ENCODE results near the gene BLOC1S2. TPM values are rescaled to one million over a fixed set of nuclear protein-coding genes. Genes with fewer than 3 reads are reported as not detected.

Gene BLOC1S2
- total and polyA plus RNA-seq, 2 experiments from 2014 or later, result 69.0 to 72.8 TPM

DNA sequence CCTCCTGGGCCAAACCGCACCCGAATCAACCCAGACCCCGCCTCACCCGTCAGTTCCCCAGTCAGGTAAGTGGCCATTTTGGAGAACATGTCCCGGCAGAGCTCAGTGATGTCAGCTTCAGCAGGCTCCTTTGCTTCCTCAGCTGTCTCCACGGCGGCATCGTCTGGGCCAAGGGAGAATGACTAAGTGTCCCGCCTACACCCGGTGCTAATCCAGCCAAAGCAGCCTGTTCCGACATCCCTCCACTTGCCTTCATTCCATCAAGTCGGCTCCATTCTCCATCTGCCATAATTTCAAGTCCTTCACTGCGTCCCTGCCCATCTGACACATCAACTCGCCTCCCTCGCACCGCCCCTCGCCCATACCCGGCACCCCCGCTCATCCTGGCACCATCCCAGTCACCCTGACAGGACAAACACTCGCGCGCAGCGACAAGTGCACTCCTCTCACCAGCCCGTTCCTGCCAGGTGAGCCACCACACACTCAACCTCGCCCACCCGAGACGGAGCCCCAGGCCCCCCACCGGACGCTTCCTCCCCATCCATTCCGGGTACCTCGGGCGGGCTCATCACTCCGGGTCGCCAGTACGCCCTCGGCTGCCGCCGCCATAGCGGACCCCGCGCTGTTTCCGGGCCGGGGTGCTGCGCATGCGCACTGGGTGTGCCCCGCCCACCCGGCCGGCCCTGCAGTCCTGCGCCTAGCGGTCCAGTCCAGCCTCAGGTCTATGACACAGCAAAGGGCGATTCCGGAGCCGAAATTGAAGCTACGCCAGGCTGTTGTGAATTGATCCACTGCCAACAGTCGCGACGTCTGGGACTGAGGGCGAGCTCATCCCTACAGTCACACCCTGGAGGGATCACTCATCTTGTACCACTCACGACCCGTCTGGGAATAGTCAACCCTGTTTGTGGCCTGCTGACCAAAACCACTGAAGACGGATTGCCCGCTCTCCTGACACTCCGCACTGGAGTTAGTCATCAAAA, at the start of gene BLOC1S2 (continued):
- TF ChIP-seq, protein P1, sequence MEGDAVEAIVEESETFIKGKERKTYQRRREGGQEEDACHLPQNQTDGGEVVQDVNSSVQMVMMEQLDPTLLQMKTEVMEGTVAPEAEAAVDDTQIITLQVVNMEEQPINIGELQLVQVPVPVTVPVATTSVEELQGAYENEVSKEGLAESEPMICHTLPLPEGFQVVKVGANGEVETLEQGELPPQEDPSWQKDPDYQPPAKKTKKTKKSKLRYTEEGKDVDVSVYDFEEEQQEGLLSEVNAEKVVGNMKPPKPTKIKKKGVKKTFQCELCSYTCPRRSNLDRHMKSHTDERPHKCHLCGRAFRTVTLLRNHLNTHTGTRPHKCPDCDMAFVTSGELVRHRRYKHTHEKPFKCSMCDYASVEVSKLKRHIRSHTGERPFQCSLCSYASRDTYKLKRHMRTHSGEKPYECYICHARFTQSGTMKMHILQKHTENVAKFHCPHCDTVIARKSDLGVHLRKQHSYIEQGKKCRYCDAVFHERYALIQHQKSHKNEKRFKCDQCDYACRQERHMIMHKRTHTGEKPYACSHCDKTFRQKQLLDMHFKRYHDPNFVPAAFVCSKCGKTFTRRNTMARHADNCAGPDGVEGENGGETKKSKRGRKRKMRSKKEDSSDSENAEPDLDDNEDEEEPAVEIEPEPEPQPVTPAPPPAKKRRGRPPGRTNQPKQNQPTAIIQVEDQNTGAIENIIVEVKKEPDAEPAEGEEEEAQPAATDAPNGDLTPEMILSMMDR (conservative IDR thresholded peaks at IDR 0.05; ENCODE audit: low read depth in 2 of 2), result no peak

DNA sequence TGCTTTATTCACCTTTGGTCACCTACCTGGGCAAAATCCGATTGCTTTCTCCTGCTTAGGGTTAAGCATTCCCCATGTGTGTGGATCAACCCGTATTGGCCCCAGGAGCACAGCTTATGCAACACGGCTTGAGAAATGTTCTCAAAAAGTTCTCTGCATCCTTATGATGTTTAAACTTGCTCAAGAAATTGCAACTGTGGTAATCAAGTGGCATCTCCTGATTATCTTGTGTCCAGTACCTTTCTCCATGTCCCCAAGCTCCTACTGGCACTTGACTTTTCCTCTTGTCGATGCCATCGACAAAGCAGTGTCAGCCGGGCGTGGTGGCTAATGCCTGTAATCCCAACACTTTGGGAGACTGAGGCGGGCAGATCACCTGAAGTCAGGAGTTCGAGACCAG, 48.3 kb upstream of the BLOC1S2 start:
- TF ChIP-seq, protein P2, sequence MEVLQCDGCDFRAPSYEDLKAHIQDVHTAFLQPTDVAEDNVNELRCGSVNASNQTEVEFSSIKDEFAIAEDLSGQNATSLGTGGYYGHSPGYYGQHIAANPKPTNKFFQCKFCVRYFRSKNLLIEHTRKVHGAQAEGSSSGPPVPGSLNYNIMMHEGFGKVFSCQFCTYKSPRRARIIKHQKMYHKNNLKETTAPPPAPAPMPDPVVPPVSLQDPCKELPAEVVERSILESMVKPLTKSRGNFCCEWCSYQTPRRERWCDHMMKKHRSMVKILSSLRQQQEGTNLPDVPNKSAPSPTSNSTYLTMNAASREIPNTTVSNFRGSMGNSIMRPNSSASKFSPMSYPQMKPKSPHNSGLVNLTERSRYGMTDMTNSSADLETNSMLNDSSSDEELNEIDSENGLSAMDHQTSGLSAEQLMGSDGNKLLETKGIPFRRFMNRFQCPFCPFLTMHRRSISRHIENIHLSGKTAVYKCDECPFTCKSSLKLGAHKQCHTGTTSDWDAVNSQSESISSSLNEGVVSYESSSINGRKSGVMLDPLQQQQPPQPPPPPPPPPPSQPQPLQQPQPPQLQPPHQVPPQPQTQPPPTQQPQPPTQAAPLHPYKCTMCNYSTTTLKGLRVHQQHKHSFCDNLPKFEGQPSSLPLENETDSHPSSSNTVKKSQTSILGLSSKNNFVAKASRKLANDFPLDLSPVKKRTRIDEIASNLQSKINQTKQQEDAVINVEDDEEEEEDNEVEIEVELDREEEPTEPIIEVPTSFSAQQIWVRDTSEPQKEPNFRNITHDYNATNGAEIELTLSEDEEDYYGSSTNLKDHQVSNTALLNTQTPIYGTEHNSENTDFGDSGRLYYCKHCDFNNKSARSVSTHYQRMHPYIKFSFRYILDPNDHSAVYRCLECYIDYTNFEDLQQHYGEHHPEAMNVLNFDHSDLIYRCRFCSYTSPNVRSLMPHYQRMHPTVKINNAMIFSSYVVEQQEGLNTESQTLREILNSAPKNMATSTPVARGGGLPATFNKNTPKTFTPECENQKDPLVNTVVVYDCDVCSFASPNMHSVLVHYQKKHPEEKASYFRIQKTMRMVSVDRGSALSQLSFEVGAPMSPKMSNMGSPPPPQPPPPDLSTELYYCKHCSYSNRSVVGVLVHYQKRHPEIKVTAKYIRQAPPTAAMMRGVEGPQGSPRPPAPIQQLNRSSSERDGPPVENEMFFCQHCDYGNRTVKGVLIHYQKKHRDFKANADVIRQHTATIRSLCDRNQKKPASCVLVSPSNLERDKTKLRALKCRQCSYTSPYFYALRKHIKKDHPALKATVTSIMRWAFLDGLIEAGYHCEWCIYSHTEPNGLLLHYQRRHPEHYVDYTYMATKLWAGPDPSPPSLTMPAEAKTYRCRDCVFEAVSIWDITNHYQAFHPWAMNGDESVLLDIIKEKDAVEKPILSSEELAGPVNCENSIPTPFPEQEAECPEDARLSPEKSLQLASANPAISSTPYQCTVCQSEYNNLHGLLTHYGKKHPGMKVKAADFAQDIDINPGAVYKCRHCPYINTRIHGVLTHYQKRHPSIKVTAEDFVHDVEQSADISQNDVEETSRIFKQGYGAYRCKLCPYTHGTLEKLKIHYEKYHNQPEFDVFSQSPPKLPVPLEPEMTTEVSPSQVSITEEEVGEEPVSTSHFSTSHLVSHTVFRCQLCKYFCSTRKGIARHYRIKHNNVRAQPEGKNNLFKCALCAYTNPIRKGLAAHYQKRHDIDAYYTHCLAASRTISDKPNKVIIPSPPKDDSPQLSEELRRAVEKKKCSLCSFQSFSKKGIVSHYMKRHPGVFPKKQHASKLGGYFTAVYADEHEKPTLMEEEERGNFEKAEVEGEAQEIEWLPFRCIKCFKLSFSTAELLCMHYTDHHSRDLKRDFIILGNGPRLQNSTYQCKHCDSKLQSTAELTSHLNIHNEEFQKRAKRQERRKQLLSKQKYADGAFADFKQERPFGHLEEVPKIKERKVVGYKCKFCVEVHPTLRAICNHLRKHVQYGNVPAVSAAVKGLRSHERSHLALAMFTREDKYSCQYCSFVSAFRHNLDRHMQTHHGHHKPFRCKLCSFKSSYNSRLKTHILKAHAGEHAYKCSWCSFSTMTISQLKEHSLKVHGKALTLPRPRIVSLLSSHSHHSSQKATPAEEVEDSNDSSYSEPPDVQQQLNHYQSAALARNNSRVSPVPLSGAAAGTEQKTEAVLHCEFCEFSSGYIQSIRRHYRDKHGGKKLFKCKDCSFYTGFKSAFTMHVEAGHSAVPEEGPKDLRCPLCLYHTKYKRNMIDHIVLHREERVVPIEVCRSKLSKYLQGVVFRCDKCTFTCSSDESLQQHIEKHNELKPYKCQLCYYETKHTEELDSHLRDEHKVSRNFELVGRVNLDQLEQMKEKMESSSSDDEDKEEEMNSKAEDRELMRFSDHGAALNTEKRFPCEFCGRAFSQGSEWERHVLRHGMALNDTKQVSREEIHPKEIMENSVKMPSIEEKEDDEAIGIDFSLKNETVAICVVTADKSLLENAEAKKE (CRISPR knock-in tag; IDR thresholded peaks at IDR 0.05), result no peak
- TF ChIP-seq, protein P1 (conservative IDR thresholded peaks at IDR 0.05; ENCODE audit: low read depth in 2 of 2), result no peak
- TF ChIP-seq EZH2 (IDR thresholded peaks at IDR 0.05; ENCODE audit: low read depth, unreplicated experiment), result no peak
- Histone ChIP-seq H3K27ac (ENCODE audit: low read depth) (no peak overlapping the region), H3K9me2 (ENCODE audit: insufficient read depth) (0 out of 2 replicates have a peak, but pooled peaks cover 6% of the 10 kb centered on the region), H3K79me2 (replicated peaks; ENCODE audit: insufficient read depth) (no peaks in the 10 kb centered on the region), H3K27me3 (ENCODE audit: insufficient read depth) (no peaks in the 10 kb centered on the region), H3K4me2 (no peak overlapping the region), H3F3A (replicated peaks; ENCODE audit: low read depth) (no peaks in the 10 kb centered on the region), H3K36me3 (ENCODE audit: insufficient read depth) (no peaks in the 10 kb centered on the region), H3K4me1 (ENCODE audit: insufficient read depth) (no peaks in the 10 kb centered on the region), H3K4me3 (no peak overlapping the region), H4K20me1 (replicated peaks; ENCODE audit: insufficient read depth) (no peaks in the 10 kb centered on the region), H2AFZ (no peak overlapping the region)
- H3K27me3 Mint-ChIP-seq (ENCODE audit: insufficient read depth, low read depth, poor library complexity), result peaks cover 15% of the 10 kb centered on the region
- H3K36me3 Mint-ChIP-seq (ENCODE audit: low read depth), result no peaks in the 10 kb centered on the region
- H3K9me3 Mint-ChIP-seq, result no peaks in the 10 kb centered on the region
- ATAC-seq (no peak), DNase-seq (ENCODE audit: low spot score) (no peak)
- peaks cover 5% of the 10 kb centered on the region; the same call in 1 of the 3 replicates for H3K4me1 Mint-ChIP-seq
- no peak overlapping the region for H3K27ac Mint-ChIP-seq
- no peak overlapping the region for H3K4me3 Mint-ChIP-seq

All from GM23338 (cell line).